Left hindlimb (tissue), 1 donor: ENCODE measurements around the gene ZNF48.
A peak's percentile ranks its signal among the peaks of the same experiment; 100 is the strongest.

ENCODE experiments used
- DNase-seq: peaks from one replicate; pipeline ENCODE4 v3.0.0-alpha.2; 2018

Gene ZNF48

DNA sequence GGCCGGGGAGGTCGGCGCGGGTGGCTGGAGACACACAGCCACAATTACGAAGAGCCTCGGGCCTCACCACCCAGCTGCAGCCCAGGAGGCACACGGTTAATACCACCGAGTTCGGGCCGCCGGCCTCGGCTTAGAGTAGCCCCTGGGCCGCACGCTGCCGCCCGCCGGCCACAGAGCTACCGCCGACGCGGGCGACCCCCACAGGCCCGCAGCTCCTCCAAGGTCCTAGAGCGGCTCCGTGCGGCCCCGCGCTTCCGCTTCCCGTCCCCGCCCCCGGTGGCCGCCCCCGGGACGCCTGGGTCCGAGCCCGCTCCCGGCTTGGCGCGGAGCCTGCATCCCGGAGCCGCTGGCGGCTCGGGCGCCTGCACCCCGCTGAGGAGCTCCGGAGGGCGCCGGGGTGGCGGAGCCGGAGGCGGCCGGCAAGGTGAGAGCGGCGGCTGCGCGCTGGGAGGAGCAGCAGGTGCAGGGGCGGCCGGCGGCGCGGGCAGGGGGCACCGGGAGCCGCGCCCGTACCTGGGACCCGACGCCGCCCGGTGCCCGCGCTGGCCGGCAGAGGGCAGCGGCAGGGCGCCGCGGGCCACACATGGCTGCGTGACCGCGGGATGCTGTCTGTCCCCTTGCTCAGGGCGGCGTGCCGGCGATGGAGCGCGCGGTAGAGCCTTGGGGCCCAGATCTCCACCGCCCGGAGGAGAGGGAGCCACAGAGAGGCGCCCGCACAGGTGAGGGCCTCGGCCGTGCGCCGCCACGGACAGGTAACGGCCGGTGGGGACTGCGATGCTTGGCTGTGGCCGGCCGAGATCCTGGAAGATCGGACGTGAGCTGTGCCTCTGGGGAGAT, at the start of gene ZNF48:
TSS of gene ZNF48 (plus strand) at position 266 of the 837 bp plus-strand sequence. CDS start at position 641, 375 bp downstream.
- peak; percentile 92 for DNase-seq

DNA sequence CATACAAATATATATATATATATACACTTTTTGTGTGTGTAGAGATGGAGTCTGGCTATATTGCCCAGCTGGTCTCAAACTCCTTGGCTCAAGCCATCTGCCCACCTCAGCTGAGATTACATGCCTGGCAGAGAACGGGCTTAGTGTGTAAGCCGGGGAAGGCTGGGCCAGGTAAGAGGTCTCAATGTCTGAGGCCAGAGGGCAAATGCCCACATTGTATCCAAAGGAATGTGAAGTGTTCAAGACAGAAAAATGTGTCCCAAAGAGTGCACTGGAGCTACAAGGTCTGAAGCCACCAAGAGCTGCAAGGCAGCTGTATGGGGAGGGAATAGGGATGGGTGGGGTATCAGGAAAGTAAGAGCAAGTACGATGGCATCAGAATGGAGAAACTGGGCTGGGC, 48.9 kb upstream of the ZNF48 start:
- DNase-seq, result no peak

DNA sequence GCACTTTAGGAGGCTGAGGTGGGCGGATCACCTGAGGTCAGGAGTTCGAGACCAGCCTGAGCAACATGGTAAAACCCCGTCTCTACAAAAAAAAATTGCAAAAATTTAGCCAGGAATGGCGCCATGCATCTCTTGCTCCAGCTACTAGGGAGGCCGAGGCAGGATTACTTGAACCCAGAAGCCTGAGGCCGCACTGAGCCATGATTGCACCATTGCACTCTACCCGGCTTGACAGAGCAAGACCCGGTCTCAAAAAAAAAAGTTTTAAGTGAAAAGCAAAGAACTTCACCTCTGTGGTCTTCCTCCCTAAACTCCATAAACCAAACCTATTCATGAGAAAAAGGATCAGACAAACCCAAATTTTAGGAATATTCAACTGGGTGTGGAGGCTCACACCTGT, 47.1 kb upstream of the ZNF48 start:
- DNase-seq, result no peak

DNA sequence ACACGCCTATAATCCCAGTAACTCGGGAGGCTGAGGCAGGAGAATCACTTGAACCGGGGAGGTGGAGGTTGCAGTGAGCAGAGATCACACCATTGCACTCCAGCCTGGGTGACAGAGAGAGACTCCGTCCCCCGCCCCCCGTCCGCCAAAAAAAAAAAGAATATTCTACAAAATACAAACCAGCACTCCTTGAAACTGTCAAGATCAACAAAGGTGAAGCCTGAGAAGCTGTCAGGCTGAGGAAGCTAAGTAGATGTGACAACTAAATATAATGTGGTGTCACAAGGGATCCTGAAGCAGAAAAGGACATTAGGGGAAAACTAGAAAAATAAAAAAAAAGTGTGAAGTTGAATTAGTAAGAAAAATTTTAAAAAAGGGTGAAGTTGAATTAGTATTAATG, 46.3 kb upstream of the ZNF48 start:
- DNase-seq, result no peak

DNA sequence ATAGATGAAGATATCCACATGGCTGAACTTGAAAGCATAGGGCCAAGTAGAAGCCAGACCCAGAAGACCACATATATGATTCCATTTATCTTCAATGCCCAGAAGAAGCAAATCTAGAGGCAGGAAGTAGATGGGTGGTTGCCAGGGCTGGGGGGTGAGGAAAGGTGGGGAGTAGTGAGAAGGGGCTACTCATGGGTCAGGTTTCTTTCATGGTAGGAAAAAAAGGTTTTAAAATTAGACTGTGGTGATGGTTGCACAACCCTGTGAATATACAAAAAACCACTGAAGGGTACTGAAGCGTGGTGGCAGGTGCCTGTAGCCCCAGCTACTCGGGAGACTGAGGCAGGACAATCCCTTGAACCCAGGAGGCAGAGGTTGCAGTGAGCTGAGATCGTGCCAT, 45.5 kb upstream of the ZNF48 start:
- no peak for DNase-seq

DNA sequence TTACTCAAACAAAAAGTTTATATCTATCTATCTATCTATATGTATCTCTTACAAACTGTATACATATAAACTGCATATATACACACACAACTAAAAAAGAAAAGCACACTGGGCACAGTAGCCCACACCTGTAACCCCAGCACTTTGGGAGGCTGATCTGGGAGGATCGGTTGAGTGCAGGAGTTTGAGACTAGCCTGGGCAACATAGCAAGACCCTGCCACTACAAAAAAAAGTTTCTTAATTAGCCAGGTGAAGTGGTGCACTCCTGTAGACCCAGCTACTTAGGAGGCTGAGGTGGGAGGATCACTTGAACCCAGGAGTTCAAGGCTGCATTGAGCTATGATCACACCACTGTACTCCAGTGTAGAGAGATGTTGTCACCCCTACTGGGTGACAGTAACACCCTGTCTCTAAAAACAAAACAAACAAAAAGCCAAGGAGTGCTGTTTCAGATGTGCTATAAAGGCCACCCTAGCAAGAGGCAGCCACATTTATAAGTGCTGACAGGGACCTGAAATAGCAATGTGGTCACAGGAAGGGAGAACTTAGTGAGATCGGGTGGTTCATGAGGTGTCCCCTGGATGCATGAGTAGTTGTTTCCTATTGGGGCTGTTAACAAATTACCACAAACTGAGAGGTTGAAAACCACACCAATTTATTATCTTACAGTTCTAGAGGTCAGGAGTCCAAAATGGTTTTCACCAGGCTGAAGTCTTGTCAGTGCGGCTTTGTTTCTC, 44.9 kb upstream of the ZNF48 start:
- DNase-seq, result no peak

DNA sequence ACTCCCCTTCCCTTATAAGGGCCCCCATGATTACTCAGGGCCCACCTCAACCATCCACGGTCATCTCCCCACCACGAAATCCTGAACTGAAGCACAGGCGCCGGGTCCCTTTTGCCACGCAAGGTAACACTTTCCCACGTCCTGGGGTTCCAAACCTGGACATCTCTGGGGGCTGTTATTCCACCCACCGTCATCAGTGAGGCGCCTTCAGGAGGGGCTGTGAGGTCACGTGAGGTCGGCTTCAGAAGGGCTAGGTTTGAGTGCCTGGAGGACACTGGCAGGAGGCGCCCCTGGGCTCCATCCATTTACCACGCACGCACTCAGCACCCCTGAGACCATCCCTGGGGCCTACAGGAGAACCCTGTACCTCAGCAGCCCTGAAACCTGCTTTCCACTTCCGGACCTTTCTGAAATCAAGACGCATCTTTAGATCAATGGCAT, 44.2 kb upstream of the ZNF48 start:
- DNase-seq, result no peak

DNA sequence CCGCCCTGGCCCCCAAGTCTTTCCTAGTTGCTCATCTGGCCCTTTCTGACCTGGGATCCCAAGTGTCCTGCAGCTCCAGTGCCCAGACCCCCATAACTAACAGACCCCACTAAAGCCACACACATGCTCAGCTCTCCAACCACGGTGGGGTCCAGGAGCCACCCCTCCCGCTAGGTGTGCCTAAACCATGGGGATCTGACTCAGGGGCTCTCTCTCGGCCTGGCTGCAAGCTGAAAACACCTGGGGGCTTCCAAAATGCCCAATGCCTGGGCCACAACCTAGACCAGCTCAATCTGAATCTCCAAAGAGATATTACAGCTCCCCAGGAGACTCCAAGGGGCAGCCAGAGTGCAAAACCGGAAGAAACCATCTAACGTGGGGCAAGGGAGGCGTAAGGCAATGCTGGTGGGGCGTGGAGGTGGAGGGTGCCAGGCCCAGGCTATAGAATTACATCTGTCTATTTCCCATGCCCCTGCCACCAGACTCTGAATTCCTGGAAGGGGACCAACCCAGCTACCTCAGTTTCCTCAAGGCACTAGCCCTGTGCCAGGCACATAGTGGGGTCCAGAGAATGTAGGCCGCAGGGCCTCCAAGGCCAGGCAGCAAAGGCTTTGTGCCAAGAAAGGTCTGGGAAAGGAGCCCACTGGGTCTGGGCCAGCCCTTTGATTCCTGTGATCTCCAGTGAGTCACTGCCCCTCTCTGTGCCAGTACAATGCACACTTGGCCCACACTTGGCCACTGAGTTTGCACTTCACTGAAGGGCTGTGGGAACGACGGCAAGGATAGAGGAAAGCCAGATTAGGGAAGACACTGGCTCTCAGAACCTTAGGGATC, 43.4 kb upstream of the ZNF48 start:
- DNase-seq, result no peak

DNA sequence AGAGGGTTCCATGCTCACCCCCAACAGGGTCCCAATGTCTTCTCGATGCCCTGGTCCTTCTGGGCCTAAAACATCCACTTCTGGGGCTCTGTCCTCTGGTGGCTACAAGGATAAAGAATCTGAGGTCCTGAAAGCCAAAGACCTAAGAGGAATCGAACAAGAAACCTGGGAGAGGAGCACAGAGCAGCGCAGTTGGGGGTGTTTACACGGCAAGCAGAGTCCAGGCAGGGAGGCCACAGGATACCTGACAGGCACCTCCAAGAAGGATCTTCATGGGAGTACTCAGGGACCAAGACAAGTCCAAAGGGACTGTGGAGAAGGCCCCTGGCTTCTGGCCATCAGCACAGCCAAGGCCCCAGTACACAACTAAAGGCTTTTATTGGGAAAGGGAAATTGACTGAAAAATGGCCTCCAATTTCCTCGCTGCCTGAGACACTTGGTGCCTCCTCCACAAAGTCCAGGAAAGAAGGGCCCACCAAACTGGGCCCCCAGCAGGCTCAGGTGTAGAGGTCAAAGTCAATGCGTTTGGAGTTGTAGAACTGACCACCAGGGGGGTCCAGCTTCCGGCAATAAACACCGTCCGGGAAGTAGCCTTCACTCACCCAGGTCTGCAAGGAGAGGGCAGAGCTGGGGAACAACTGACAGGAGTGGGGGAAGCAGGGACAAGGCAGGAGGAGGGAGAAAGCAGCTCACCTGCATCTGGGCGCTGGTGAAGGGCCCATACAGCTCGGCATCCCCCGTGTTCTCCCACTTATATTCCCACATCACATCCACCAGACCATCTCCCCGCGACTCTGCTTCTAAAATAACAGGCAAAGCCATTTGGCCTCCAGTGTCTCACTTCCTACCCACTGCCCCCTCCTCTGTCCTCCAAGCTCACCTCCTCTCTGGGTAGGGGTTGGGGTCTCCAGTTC, 42.5 kb upstream of the ZNF48 start:
- no peak for DNase-seq

DNA sequence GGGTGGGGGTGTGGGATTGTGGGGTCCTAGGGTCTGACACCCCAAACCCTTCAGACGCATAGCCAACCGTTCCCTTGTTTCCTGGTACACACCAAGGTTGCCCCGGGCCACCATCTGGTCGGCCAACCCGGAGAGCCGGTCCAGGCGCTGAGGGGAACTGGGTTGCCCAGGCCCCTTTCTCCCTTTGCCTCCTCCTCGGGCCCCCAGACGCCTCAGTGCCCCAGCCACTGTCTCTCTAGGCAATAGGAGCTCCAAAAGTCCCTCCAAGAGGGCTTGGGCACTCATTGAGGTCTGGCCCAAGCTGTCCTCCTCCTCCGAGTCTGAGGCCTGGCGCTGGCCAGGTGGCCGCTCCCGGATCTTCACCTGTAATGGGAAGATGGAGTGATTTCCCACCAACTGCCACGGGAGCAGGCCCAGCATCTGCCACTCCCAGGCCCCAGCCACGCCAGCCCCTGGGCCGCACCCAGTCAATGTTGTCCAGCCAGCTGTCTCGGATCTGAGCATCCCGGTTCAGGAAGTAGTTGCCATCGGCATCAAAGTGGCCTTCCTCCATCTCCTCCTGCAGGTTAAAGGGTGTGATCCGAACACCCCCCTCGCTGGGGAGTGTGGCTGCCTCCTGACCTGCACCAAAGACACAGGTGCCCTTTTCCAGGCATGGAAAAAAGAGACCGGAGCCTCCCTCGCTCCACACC, 41.6 kb upstream of the ZNF48 start:
- DNase-seq, result no peak

DNA sequence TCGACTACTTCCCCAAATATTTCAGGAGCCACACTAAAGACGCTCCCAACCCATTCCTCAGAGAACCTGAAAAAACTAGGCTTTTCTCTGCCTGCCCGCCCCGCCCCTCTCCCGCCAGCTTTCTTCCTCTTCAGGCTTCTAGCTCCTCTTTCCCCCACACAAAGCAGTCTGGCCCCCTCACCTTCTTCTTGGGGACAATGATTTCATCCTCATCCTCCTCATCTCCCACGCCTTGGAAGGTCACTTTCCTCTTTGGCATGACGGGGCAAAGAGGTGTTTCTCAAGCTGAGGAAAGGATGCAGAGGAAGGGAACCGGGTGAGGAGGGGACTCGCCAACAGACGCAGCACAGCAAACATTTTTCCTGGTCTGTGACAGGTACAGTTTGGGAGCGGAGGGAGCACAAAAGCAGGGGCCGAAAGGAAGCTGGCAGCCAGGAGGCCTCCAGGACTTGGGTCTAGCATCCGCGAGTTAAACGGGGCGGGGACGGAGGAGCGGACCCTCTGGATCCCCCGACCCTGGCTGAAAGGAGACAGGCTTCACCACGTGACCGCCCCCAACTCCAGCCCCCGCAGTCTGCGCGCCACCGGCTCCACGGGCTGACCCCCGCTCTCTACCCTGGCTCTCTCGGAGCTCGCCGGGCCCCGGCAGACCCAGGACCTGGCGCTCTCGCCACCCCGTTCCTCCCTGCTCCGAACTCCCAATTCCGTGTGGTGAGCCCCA, 40.6 kb upstream of the ZNF48 start:
- peak; percentile 28 for DNase-seq

DNA sequence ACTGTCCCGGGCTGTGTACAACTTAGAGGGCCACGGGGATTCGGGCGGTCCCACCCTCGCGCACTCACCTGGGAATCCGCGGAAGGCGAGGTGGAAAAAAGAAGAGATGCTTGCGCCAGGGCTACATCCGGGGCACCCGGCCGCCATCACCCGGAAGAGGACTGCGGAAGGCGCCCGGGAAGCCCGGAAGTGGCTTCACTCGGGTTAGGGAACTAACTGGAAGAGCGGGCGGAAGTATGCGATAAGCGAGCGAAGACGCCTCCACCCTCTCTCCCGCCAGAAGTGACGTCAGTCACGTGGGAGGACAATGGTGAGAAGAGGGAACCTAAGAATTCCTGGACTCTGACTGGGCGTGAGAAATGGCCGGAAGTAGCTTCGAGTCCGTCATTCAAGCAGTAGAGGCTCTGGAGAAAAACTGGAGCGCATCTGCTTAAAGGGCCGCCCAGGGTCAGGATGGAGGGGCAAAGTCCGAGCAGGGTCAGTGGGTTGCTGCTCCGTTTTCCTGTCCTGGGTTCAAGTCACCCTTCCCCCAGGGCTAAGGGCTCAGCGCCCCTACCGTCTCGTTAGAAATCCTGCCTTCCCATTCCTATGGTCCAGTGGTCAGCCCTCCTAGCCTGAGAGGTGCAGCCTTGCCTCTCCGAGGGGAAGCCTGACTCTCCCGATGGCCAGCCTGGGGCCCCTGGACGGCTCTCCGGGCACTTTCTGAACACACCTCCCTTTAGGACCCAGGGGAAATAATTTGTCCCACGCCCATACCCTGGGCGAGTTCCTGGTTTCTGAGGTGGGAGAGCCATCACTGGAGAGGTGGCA, 39.9 kb upstream of the ZNF48 start, which contains the start of gene CD2BP2:
TSS of gene CD2BP2 (minus strand) at position 165 of the 810 bp plus-strand sequence. CDS start 627 bp downstream, outside the sequence.
- DNase-seq, result peak; percentile 98

DNA sequence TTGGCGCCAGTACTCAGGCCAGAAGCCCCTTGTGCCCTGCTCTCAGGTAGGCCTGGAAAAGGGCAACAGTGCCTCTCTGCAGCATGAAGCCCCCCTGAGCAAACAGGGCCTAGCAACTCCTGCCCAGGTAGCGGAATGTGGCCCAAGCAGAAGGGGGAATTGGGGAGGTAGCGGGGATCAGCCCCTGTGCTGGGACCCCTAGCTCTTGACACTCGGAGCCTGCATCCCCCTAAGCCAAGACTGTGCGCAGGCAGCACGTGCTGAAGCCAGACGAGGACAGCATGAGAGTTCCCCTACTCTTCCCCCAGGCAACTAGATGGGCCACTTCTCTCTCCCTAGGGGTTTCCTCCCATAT, 39.3 kb upstream of the ZNF48 start:
- DNase-seq, result no peak

DNA sequence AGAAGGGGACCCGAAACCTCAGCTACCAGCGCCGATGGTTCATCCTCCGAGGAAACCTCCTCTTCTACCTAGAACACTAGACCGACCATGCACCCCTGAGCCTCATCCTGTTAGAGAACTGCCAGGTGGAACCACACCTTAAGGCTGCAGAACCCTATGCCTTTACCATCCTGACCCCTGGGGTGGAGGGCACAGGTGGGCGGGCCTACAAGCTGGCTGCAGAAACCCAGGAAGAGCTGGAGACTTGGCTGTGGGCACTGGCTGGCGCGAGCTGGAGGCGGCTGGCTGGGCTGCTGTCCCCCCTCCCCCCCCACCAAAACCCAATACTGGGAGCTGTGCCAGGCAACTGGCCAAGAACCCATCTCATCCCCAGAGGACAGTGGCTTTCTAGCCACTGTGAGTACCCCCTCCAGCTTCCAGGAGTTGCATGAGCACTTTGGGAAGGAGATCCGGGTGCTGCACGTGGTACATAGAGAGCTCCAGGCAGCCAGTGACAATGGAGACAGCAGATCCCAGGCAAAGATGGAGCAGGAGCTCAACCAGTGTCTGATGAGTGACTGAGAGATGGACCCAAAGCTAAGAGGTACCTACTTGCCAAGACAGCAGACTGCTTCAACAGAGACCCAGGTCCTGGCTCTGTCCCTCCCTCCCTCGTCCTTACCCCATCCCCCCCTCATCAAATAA, 38.7 kb upstream of the ZNF48 start:
- DNase-seq, result peak; percentile 59

DNA sequence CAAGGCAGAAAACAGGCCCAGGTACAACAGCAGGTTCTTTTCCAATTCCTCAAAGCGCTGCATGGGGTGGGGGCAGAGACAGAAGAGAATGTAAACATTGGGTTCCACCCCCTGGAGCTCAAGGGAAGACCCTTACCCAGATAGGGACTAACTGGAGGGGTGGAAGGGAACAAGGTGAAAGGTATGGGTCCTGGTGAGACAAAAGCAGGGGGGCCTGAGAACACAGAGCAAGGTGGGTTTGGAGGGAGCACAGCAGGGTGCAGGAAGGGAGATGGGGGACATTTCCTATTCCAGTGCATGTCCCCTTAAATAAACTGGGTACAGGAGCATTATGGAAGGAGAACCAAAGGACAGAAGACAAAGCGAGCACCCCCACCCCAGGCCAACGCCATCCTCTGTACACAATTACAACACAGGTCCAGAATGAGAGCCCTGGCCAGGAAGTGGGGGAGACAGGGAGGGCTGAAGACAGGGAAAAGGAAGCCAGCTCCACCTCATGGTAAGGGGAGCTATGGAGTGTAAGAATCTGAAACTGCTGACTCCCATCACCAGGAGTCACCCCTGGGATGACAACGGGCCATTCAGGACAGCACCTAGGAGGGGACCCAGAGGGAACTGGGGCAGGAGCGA, 38.0 kb upstream of the ZNF48 start:
- DNase-seq, result peak; percentile 25

DNA sequence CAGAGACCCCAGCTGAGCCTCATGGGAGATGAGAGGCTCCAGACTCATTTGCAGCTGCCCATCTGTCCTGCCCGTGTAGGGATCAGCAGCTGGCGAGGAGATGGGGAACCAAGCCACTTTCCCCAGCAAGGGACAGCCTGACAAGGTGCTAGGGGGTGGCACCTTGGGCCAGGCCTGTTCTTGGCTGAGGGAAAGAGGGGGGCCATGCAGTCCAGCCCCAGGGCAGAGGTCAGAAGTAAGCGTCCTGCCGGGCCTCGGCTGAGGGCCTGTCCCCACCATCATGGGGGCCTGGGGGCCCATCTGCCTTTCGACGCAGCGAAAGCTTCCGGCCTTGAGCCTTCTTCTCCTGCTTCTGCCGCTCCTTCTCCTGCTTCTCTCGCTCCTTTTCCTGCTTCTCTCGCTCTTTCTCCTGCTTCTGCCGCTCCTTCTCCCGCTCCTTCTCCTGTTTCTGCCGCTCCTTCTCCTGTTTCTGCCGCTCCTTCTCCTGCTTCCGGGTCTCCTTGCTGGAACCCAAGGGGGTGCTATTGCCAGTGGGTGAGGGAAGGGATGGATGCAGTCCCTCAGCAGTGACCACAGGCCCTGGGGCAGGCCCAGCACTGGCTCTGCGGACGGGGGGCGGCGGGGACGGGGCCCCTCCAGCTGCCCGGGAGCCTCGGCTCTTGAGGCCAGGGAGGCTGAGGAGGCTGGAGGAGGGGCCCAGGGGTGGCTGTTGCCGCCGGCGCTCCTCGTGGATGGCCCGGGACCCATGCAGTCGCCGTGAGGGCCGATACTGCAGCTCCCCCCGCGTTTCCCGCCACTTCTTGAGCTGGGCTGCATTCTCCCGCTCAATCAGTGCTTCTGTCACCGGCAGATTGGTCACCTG, 37.3 kb upstream of the ZNF48 start:
- peak; percentile 17 for DNase-seq

DNA sequence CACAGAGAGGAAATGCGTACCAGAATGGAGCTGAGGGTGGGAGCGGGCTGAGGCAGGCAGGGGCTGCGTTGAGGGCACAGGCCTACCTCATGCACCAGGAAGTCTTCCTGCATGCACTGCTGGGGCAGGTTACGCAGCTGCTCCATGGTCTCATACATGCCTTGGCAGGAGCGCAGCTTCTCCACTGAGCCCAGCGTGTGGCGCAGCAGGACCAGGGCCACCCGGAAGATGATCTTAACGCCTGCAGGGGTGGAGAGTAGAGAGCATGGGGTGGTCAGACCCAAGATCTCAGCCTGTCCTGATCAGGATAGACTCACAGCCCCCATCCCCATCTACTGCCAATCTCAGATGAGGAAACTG, 36.7 kb upstream of the ZNF48 start:
- DNase-seq, result peak; percentile 22
